ENCODE data around the gene NKAPL. TPM values are rescaled to one million over a fixed set of nuclear protein-coding genes. Genes with fewer than 3 reads are reported as not detected.

Gene NKAPL
- not detected for total RNA-seq

DNA sequence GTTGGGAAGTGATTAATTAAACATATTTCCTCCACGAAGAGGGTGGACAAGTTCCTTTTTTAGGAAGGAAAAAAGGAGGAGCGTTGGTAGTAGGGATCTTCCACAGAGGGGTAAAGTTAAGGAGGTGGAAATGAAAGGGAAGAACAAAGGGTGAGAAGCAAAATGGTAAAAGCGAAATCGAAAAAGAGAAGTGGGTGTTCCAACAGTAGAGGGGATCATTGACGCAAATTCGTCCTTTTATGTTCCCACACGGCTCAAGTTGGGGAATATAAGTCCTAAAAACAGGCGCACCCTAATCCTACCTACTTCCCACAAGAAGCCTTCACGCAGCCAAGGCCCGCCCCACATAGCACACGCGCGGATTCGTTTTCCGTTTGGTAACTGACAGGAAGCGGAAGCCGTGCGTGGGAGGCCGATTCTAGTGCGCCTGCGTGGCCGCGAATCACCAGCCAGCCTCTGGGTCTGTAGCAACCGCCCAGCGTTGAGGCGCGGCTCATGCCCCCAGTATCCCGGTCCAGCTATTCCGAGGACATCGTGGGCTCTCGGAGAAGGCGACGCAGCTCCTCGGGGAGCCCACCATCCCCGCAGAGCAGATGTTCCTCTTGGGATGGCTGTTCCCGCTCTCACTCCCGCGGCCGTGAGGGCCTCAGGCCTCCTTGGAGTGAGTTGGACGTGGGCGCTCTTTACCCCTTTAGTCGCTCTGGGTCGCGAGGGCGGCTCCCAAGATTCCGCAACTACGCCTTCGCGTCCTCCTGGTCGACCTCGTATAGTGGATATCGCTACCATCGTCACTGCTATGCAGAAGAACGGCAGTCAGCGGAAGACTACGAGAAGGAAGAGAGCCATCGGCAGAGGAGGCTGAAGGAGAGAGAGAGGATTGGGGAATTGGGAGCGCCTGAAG lies at the start of gene NKAPL:
NKAPL (plus strand) TSS at position 421 of the 901 bp plus-strand sequence; CDS start at position 496, 75 bp downstream.
- no peak for DNase-seq (ENCODE audit: extremely low spot score in 2 of 2)
- H3K27ac ChIP-seq, result no peak within 1 kb of the TSS

DNA sequence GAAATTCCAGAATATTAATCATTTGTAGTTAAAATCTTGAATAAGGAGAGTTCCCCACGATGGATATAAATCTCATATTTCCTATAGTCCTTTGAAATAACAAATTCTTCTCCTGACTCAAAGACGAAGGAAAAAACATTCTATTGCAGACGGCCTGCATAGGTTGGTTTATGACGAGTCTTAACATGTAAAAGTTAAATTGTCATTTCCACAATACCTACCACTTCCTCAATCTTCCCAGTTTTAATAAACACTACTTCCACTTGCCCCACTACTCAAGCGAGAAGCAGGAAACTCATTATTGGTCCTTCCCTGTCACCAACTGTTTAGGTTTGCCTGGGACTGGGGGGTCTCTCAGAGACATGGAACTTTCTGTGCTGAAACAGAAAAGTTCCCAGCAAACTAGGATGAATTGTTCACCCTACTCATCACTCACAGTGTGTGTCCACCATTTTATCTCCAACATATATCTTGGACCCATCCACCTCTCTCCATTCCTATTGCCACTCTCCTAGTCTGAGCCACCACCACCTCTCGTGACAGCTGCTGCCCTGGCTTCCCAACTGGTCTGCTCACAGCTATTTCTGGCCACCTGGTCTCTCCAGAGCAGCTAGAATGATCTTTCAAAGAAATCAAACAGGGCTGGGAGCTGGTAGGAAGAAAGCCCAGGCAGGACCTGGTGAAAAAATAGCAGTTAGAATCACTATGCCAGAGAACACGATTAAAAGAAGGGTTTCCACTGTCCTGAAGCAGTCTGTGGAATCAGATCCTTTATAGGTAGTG lies 49.2 kb upstream of the NKAPL start:
- Histone ChIP-seq H3K4me1 (peaks cover 15% of the 10 kb centered on the region), H3K9me3 (no peaks in the 10 kb centered on the region), H3K4me3 (no peak overlapping the region), H3K27ac (no peak overlapping the region), H3K36me3 (no peaks in the 10 kb centered on the region), H3K27me3 (no peaks in the 10 kb centered on the region)
- TF ChIP-seq POLR2AphosphoS5 (IDR thresholded peaks at IDR 0.05; ENCODE audit: insufficient read depth in 1 of 2, low read depth in 1 of 2) (no peak), POLR2A (IDR thresholded peaks at IDR 0.05) (no peak)
- TF ChIP-seq, protein P1, sequence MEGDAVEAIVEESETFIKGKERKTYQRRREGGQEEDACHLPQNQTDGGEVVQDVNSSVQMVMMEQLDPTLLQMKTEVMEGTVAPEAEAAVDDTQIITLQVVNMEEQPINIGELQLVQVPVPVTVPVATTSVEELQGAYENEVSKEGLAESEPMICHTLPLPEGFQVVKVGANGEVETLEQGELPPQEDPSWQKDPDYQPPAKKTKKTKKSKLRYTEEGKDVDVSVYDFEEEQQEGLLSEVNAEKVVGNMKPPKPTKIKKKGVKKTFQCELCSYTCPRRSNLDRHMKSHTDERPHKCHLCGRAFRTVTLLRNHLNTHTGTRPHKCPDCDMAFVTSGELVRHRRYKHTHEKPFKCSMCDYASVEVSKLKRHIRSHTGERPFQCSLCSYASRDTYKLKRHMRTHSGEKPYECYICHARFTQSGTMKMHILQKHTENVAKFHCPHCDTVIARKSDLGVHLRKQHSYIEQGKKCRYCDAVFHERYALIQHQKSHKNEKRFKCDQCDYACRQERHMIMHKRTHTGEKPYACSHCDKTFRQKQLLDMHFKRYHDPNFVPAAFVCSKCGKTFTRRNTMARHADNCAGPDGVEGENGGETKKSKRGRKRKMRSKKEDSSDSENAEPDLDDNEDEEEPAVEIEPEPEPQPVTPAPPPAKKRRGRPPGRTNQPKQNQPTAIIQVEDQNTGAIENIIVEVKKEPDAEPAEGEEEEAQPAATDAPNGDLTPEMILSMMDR (IDR thresholded peaks at IDR 0.05), result no peak
- intact Hi-C loops (cut with DNase I), result no loop called here
- DNase-seq (ENCODE audit: extremely low spot score in 2 of 2), result no peak

More for the DNA sequence above, at the start of gene NKAPL:
- intact Hi-C loops (cut with DNase I), result no loop called here
- Histone ChIP-seq H3K27me3 (no peaks in the 10 kb centered on the region), H3K36me3 (no peaks in the 10 kb centered on the region), H3K4me1 (peaks cover 11% of the 10 kb centered on the region), H3K9me3 (no peaks in the 10 kb centered on the region), H3K4me3 (peak within 1 kb of the TSS; percentile 39 to 50)
- peak in 1 of 2 donors; percentile 65 for TF ChIP-seq POLR2AphosphoS5 (IDR thresholded peaks at IDR 0.05; ENCODE audit: insufficient read depth in 1 of 2, low read depth in 1 of 2)
- TF ChIP-seq, protein P1 (IDR thresholded peaks at IDR 0.05), result no peak
- TF ChIP-seq POLR2A (IDR thresholded peaks at IDR 0.05), result no peak

DNA sequence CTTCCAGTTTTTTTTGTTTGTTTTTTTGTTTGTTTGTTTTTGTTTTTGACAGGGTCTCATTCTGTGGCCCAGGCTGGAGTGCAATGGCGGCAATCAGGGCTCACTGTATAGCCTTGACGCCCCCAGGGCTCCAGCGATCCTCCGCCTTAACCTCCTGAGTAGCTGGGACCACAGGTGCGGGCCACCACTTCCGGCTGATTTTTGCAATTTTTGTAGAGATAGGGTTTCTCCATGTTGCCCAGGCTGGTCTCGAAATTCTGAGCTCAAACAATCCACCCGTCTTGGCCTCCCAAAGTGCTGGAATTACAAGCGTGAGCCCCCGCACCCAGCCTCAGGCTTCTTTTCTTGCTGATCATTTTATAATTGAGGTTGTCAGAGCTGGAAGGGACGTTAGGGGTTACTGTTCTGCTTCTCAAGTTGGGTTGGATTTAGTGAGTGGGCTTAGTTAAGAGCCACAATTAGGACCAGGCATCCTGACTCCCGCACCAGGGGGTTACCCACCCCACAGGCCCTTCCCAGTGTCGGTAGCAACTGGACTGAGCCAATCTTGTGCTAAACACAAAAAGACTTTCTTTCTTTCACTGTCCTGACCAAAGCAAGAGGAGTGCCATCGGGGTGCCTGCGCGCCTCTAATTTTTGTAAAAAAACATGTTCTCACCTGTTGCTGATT lies 47.1 kb upstream of the NKAPL start:
- Histone ChIP-seq H3K27me3 (no peaks in the 10 kb centered on the region), H3K4me1 (peaks cover 13% of the 10 kb centered on the region), H3K36me3 (no peaks in the 10 kb centered on the region), H3K4me3 (peak overlapping the region in 1 of 2 donors; percentile 16), H3K27ac (no peak overlapping the region), H3K9me3 (no peaks in the 10 kb centered on the region)
- no peak for DNase-seq (ENCODE audit: extremely low spot score in 2 of 2)
- TF ChIP-seq POLR2AphosphoS5 (IDR thresholded peaks at IDR 0.05; ENCODE audit: insufficient read depth in 1 of 2, low read depth in 1 of 2) (no peak), POLR2A (IDR thresholded peaks at IDR 0.05) (no peak)
- TF ChIP-seq, protein P1 (IDR thresholded peaks at IDR 0.05), result no peak
- intact Hi-C loops (cut with DNase I), result no loop called here

DNA sequence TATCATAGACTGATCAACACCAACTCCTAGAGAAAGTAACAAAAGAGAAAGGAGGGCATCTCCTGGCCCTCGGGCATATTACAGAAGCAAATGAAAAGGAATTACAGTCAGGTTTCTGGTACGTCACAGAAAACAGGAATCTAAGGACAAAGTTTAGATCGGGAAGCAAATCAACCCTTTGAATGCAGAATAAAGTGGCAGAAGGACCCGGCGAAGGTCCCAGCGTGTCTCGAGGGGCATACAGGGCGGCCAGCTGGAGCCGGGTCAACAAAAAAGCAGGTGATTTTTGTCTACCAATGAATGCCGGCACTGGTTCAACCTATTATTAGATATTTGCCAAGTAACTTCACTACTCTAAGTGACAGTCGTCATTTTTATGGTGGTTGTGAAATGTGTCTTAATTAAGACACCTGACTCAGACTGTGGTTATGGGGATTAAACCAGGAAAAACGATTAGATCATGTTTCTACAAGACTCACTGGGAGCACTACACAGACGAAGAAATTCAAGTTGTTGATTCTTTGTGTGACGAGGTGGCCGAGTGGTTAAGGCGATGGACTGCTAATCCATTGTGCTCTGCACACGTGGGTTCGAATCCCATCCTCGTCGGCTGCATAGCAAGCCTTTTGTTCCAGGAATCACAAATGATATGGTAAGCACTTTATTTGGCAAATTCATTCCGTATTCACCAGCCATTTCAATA lies 46.4 kb upstream of the NKAPL start:
- Histone ChIP-seq H3K4me3 (peak overlapping the region; percentile 14 to 16), H3K36me3 (no peaks in the 10 kb centered on the region), H3K4me1 (peaks cover 6% of the 10 kb centered on the region), H3K27ac (no peak overlapping the region), H3K27me3 (no peaks in the 10 kb centered on the region), H3K9me3 (no peaks in the 10 kb centered on the region)
- TF ChIP-seq, protein P1 (IDR thresholded peaks at IDR 0.05), result no peak
- TF ChIP-seq POLR2A (IDR thresholded peaks at IDR 0.05) (no peak), POLR2AphosphoS5 (IDR thresholded peaks at IDR 0.05; ENCODE audit: insufficient read depth in 1 of 2, low read depth in 1 of 2) (peak in 1 of 2 donors; percentile 60)
- no peak for DNase-seq (ENCODE audit: extremely low spot score in 2 of 2)
- intact Hi-C loops (cut with DNase I), result no loop called here

Measured in vagina (tissue), 2 donors.